Brain pericyte (primary cell): ENCODE data around the gene NUBP2.

ENCODE experiments used
- DNase-seq: peaks from one replicate; pipeline ENCODE4 v3.0.0-alpha.2; 2012; ENCODE audit warnings: low read depth, low spot score

NUBP2 gene

GRCh38 chr16:1808691-1809090 is 25.9 kb downstream of the NUBP2 start:
- DNase-seq = no peak

DNA sequence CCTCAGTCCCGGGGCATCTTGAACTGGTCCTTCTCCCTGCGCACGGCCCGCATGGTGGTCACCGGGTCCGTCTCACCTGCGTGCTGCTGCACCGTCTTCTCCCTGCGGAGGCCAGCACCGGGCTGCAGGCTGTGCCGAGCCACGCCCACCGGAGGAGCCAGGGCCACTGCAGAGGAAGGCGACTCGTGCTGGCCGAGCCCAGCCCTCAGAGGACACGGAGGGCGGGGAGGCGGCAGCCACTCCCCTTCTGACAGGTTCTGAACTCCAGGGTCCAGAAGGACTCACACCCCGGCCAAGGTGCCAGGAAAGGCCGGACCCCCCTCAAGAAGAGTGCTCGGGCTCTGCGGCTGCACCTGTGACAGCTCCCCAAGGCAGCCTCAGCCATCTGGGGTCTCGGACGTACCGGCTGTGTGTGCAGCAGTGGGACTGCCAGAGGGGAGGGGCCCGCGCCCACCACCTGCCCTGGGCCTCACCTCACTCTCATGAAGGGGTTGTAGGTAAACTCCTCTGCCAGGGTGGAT is 26.6 kb downstream of the NUBP2 start:
- no peak for DNase-seq

DNA sequence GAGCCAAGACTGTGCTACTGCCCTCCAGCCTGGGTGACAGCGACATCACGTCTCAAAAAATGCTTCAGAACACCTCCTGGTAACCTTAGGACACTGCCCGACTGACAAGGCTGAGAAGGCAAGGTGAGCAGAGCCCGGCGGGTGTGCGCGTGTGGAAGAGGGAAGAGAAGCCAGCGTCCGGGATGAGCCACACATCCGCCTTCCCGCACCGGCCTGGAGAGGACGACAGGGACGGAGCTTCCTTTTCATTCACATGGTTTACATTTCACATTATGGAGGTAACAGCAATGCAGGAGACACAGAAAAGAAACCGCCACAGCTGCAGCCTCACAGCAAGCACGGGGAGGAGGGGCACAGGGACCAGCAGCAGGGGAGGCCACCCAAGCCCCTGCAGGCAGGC is 27.3 kb downstream of the NUBP2 start:
- no peak for DNase-seq

- no peak for DNase-seq
Observed at GRCh38 chr16:1810536-1810935, 27.8 kb downstream of the NUBP2 start.

DNA sequence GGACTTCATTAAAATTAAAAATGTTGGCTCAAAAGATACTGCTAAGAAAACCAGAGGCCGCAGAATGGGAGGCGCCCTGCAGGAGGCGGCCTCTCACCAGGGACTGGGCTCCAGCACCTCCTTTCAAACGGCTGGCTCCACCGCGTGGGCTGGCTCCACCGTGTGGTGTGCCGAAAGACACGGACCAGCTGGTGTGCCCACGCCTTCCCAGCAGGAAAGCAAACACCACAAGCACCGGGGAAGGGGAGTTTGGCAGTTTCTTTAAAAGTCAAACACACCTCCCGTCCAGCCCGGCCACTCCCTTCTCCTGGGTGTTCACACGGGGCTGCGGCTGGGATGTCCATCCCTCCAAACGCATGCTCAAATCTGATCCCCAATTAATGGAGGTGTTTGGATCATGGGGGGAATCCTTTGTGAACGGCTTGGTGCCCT is 30.0 kb downstream of the NUBP2 start:
- no peak for DNase-seq

DNA sequence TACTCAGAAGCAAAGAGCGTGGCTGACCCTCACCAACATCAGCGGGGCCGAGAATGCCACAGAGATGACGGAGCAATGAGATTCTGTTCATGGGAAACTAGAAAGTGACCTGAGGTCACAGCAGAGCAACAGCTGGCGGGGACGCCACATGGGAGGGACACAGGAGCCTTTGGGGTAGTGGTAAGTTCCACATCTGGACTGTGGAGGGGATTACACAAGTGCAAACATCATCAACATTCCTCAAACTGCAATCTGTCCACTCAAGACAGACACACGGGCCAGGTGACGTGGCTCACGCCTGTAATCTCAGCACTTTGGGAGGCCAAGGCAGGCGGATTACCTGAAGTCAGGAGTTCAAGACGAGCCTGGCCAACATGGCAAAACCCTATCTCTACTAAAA is 32.7 kb downstream of the NUBP2 start:
- DNase-seq = no peak

- DNase-seq = no peak
Observed at GRCh38 chr16:1816396-1817275, 33.9 kb downstream of the NUBP2 start.

- no peak for DNase-seq
Observed at GRCh38 chr16:1817276-1817589, 34.5 kb downstream of the NUBP2 start.

GRCh38 chr16:1817716-1818115 is 35.0 kb downstream of the NUBP2 start:
- DNase-seq = no peak

DNA sequence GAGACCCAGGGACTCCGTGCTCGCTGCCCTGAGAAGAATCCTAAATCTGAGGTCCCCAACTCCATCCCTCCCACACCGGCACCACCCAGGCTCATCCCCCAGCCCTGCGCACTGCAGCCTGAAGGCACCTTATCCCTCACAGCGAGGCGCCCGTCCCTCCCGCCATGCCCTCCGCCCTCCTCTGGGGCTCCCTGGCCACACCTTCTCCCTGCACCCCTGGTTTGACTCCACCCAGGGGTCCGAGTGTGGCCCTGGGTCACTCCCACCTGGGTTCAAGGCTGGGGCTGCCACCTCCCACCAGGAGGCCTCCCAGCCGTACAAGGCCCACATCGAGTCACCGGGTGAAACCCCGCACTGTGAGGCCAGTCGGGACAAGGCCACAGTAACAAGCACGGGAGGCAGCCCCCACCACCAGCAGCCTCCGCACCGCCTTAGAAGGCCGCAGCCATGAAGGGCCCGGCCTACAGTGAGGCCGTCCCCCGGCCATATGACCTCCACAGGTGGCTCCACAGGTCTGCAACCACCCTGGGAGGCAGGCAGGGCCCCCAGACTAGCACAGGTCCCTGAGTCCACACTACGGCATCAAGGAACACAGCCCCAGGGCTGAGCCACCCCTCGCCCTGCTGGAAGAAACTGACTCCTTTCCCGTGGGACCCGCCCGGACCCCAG is 35.6 kb downstream of the NUBP2 start:
- DNase-seq = no peak

GRCh38 chr16:1818873-1819525 is 36.2 kb downstream of the NUBP2 start:
- DNase-seq = no peak

DNA sequence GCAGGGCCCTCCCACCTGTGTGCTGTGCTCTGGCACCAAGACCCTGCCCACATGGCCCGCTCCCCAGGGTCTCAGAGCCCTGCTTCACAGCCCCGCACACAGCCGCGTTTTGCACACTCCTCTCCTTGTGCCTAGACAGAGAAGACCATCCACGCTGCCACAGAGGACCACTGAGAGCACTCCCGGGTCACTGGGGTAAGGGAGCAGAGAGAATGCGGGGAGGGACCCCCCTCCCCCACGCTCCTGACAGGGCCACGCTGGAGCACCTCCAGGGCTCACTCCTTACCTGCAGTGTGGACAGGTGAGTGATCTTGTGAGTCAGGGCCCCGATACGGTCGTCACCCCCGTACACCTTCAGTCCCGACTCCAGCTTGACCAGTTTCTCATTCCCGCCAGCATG is 36.9 kb downstream of the NUBP2 start:
- DNase-seq = no peak

DNA sequence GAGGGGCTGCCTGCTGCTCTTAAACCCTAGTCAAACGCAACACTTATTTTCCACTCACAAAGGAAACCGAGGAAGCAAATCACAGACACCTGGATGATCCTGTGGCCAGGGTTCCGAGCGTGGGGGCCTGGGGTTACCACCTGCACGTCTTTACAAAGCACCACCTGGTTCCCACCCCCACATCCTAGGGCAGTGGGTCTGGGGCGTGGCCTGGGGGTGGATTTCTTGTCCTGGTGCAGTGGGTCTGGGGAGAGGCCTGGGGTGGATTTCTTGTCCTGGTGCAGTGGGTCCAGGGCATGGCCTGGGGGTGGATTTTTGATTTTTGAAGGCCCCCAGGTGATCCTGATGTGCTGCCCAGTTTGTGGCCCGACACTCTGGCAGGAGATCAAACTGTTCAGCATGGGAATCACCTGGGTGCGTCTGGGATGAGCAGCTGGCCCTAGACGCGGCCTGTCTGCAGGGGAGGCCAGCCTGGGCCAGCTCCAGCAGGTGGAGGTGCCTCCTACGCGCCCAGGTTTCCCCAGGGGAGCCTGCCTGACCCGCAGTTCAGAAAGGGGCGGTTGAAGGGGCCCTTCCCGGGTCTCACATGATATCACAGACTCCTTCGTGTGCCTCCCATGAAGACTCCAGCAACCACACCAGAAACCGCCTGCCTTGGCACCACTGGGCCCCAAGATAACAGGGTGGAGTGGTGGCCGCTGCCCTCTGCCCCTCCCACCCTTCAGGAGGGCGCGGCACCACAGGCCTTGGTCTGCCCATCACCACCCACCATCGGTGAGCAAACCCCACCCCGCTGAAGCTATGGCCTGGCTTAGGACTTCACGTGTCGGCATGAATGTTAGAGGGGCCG is 37.6 kb downstream of the NUBP2 start:
- DNase-seq = no peak

DNA sequence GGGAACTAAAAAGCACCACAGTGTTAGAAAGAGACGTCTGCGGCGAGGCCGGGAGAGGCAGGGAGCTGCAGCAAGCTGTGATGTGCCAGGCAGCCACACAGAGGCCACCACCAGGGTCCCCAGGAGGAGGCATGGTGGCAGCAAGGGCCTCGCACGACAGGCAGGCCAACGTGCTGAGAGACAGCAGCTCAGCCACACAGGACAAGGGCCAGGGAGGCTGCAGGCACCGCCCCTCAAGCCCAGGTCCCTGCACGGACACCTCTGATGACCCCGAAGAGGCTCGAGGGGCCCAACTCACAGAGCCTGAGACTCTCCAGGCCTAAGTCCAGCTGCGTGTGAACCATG is 38.2 kb downstream of the NUBP2 start:
- DNase-seq = no peak

GRCh38 chr16:1821861-1822611 is 39.3 kb downstream of the NUBP2 start:
- DNase-seq = no peak

DNA sequence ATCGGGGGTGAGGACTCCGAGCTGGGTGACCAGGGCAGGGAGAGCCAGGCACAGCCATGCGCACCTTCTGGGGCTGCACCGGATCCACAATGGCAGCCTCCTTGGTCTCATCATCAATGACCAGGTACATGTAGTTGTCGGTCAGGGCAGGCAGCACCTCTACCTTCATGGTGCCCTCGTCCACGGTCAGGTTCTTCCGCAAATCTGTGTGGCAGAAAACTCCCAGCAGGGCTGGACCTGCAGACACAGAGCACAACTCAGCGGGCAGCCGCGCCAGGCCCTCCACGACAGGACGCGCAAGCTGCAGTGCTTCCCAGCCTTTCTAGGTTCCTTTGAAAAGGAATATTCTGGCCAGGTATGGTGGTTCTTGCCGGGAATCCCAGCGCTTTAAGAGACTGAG is 40.0 kb downstream of the NUBP2 start:
- DNase-seq = no peak

DNA sequence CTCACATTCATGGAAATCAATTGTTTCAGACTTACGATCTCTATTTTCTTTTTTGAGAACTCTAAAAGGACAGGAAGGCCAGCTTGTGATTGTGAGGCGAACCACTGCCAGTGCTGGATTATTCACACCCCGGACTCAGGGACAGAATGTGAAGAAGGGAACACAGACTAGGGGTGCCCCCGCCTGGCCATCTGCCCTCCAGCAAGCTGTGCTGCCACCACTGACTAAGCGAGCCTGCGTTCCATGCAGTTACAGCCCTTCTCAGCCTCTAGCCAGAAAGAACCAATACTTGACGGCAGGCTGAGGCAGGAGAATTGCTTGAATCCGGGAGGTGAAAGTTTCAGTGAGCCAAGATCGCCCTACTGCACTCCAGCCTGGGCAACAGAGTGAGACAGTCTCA is 41.1 kb downstream of the NUBP2 start:
- no peak for DNase-seq

- DNase-seq = no peak
Observed at GRCh38 chr16:1825381-1825863, 42.7 kb downstream of the NUBP2 start.

- DNase-seq = no peak
Observed at GRCh38 chr16:1825864-1826690, 43.3 kb downstream of the NUBP2 start.
